ENCODE results near the gene MYO9B.
A peak's percentile ranks its signal among the peaks of the same experiment; 100 is the strongest.
"Not testable (repeated sequence)": the region's sequence is repeated elsewhere in the genome, so short reads cannot be mapped to it uniquely, and the experiment has no call there.

Gene MYO9B

GRCh38 chr19:17121736-17122293 lies 46.2 kb downstream of the MYO9B start:
- DNase-seq, result no peak

GRCh38 chr19:17123041-17123440 lies 47.5 kb downstream of the MYO9B start:
- DNase-seq, result no peak

DNA sequence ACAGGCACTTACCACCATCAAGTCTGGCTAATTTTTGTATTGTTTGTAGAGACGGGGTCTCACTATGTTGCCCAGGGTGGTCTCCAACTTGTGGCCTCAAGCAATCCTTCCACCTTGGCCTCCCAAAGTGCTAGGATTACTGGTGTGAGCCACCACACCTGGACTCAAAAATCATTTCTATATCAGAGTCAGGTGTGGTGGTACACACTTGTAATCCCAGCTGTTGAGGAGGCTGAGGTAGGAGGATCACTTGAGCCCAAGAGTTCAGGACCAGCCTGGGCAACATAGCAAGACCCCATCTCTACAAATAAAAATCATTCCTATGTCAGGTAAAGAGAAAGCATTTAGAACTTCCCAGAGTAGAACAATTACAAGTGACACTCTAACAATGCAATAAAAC lies 48.4 kb downstream of the MYO9B start:
- no peak for DNase-seq

DNA sequence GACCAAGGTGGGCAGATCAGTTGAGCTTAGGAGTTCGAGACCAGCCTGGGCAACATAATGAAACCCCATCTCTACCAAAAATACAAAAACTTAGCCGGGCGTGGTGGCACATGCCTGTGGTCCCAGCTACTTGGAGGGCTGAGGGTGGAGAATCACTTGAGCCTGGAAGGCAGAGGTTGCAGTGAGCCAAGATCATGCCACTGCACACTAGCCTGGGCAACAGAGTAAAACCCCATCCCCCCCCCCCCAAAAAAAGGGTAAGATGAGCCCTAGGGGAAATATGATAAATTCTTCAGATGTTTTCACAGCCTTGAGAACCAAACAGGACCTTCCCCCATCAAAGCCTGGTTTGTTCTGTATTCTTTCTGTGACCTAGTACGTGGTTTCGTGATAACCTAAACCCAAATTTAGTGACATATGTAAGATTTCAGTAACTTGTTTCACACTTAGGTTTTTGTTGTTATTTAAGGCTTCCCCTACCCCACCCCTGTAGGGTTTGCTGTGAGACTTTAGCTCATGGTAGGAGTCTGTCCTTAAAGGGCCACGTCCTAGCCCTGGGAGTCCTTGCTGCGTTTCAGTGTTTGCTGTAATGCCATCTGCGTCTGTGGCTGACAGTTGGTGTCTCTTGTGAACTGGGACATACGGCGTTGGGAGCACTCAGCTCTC lies 49.6 kb downstream of the MYO9B start:
- no peak for DNase-seq

DNA sequence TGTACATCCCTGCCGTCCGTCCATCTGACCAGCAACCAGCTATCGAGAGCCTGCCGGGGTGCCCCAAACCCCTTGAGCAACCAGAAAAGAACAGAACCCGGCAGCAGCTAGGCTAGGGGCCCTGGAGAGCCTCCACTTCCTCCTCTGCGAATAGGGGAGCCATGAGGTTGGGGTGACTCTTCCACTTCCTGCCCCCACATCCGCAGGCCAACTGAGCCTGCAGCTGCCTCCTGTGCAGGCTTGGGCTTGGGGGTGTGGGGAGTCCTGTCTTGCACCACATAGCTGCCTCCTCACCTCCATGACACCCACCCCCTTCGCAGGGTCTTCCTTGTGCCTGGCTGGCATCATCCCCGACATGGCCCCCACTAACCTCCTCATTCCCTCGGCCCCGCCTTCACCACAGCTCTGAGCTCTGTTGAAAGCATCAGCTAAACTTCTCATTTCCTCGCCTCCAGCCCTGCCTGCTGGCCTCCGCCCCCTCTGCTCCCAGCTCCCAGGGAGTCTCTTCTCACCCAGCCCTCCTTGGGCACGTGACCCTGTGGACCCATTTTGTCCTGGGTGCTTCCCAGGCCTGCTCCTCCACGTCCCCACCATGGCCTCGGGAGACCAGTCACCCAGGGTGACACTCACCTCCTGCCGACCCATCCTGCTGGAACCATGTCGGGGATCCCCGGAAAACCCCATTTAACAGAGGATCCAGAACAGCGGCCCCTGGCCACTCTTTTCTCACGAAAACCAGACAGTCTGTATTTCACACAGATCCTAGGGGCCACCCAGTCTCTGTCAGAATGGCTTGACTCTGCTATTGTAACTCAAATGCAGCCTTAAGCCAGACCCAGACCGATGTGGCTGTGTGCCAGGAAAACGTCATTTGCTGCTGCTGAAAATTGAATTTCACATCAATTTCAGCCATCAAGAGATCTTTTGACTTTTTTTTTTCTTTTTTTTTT lies 50.4 kb downstream of the MYO9B start:
- DNase-seq, result peak; percentile 94

GRCh38 chr19:17127671-17128070 lies 52.1 kb downstream of the MYO9B start:
- DNase-seq, result no peak

- no peak for DNase-seq
Measured at GRCh38 chr19:17128403-17128802, 52.8 kb downstream of the MYO9B start.

- no peak for DNase-seq
Measured at GRCh38 chr19:17128820-17129219, 53.2 kb downstream of the MYO9B start.

GRCh38 chr19:17129377-17129776 lies 53.8 kb downstream of the MYO9B start:
- DNase-seq, result no peak

GRCh38 chr19:17135001-17135853 lies 59.6 kb downstream of the MYO9B start:
- peak; percentile 77 for DNase-seq

- DNase-seq, result no peak
Measured at GRCh38 chr19:17136021-17136420, 60.4 kb downstream of the MYO9B start.

DNA sequence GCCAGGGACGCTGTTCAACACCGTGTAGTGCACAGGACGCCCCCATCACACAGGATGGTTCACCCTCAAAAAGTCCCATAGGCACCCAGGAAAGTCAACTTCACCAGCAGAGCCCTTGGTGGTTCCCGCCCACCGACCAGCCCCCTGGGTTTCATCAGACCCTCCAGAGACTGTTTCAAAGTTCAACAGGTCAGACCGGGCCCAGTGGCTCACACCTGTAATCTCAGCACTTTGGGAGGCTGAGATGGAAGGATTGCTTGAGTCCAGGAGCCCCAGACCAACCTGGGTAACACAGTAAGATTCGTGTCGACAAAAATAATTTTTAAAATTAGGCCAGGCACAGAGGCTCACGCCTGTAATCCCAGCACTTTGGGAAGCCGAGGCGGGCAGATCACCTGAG lies 61.0 kb downstream of the MYO9B start:
- no peak for DNase-seq

- DNase-seq, result no peak
Measured at GRCh38 chr19:17137417-17137816, 61.8 kb downstream of the MYO9B start.

DNA sequence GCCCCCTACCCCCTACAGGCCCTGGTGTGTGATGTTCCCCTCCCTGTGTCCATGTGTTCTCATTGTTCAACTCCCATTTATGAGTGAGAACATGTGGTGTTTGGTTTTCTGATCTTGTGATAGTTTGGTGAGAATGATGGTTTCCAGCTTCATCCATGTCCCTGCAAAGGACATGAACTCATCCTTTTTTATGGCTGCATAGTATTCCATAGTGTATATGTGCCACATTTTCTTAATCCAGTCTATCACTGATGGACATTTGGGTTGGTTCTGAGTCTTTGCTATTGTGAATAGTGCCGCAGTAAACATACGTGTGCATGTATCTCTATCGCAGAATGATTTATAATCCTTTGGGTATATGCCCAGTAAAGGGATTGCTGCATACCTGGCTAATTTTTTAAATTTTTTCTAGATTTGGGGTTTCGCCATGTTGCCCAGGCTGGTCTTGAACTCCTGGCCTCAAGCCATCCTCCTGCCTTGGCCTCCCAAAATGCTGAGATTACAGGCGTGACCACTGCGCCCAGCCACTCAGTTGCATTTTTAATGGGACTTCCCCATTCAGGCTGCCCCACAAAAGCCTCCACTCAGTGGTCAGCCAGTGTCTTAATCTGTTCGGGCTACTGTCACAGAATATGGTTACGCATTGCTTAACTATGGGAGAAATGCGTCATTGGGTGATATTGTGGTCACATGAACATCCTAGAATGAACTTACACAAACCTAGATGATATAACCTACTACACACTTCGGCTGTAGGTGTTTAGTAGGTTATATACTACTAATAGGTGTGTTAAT lies 62.7 kb downstream of the MYO9B start:
- peak; percentile 98 for DNase-seq

GRCh38 chr19:17138937-17139598 lies 63.5 kb downstream of the MYO9B start:
- DNase-seq, result no peak

DNA sequence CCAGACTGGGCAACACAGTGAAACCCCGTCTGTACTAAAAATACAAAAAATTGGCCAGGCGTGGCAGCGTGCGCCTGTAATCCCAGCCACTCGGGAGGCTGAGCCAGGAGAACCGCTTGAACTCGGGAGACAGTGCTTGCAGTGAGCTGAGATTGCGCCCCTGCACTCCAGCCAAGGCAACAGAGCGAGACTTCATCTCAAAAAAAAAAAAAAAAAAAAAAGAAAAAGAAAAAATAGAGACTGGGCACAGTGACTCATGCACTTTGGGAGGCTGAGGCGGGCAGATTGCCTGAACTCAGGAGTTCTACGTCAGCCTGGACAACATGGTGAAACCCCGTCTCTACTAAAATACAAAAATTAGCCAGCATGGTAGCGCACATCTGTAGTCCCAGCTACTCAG lies 69.2 kb downstream of the MYO9B start:
- not testable (repeated sequence) for DNase-seq

- DNase-seq, result no peak
Measured at GRCh38 chr19:17145546-17146497, 70.2 kb downstream of the MYO9B start.

DNA sequence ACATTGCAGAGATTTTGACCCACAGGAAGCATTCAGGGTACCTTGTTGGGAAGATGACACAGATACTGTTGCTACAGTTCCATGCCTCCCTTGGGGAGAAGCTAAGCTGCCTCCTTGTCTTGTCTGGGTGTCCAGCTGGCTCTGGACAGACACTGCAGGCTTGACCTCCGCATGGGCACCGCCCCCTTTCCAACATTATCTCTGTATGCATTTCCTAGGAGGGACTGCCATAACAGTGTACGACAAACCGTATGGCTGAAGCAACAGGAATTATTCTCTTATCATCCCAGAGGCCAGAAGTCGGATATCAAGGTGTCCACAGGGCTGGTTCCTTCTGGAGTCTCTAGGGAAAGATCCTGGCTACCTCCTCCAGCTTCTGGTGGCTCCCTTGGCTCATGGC lies 72.6 kb downstream of the MYO9B start:
- no peak for DNase-seq

- peak; percentile 23 for DNase-seq
Measured at GRCh38 chr19:17149393-17150135, 74.0 kb downstream of the MYO9B start.

- no peak for DNase-seq
Measured at GRCh38 chr19:17153996-17154395, 78.4 kb downstream of the MYO9B start.

All from inflammatory macrophage treated with lipopolysaccharide for 4 hours (primary cell).